Natural killer cell (primary cell): Measurements from ENCODE around the gene NEAT1. TPM values are rescaled to one million over a fixed set of nuclear protein-coding genes. Genes with fewer than 3 reads are reported as not detected.

Experiments used
- ATAC-seq, 3 donors: fragments of 150-1000 bp in 2 of 3; fragments of 200-7000 bp in 1 of 3; cut with Tn5 transposase; 1 replicate in 1 of 3; 2 replicates in 2 of 3; pipeline ENCODE4 v1.10.0; 2021; ENCODE audit warnings: mild to moderate bottlenecking in 2 of 3, moderate library complexity in 2 of 3
- DNase-seq, 2 donors: peaks; one replicate each; pipeline versions ENCODE4 v3.0.0 to v3.0.0-alpha.2; 2013 to 2021; ENCODE audit warnings: mixed read lengths in 1 of 2
- H3K27ac ChIP-seq: one replicate; pipeline ENCODE4 v1.5.1; 2013; ENCODE audit warnings: mild to moderate bottlenecking, low read length
- H3K27me3 ChIP-seq: one replicate; pipeline ENCODE4 v1.6.1; 2013; ENCODE audit warnings: low read length; ENCODE audit not compliant: control insufficient read depth, insufficient read depth
- H3K36me3 ChIP-seq: one replicate; pipeline ENCODE4 v1.6.1; 2013; ENCODE audit warnings: low read length; ENCODE audit not compliant: control insufficient read depth, insufficient read depth
- H3K4me1 ChIP-seq: one replicate; pipeline ENCODE4 v1.6.1; 2013; ENCODE audit warnings: low read length; ENCODE audit not compliant: control insufficient read depth, insufficient read depth
- H3K4me3 ChIP-seq: one replicate; pipeline ENCODE4 v1.5.1; 2013; ENCODE audit warnings: low read length
- H3K9me3 ChIP-seq: one replicate; pipeline ENCODE4 v1.6.1; 2013; ENCODE audit warnings: low read length; ENCODE audit not compliant: control insufficient read depth, insufficient read depth
- H3K27ac Mint-ChIP-seq, 2 donors: one replicate each; pipeline ENCODE4 v1.8.0; 2022; ENCODE audit warnings: mild to moderate bottlenecking in 2 of 2, mixed read lengths in 2 of 2, moderate library complexity in 1 of 2
- H3K27me3 Mint-ChIP-seq, 2 donors: one replicate each; pipeline ENCODE4 v1.8.0; 2022; ENCODE audit warnings: low read depth in 2 of 2, mixed read lengths in 2 of 2
- H3K36me3 Mint-ChIP-seq: one replicate; pipeline ENCODE4 v1.8.0; 2022; ENCODE audit warnings: mixed read lengths
- H3K4me1 Mint-ChIP-seq, 2 donors: one replicate each; pipeline ENCODE4 v1.8.0; 2022; ENCODE audit warnings: mixed read lengths in 2 of 2
- H3K4me3 Mint-ChIP-seq: one replicate; pipeline ENCODE4 v1.8.0; 2022; ENCODE audit warnings: mild to moderate bottlenecking, moderate library complexity, mixed read lengths
- H3K9me3 Mint-ChIP-seq, 2 donors: one replicate each; pipeline ENCODE4 v1.8.0; 2022; ENCODE audit warnings: mixed read lengths in 2 of 2
- CTCF ChIP-seq: fragments of 200-600 bp; IDR thresholded peaks from one replicate; pipeline ENCODE4 v1.8.0; 2022; ENCODE audit warnings: antibody characterized with exemption
- WGBS: methylation state at CpG from one replicate; pipeline ENCODE4 v1.1.7; 2013; ENCODE audit warnings: missing lambda C conversion rate; ENCODE audit not compliant: insufficient coverage; 5-methylcytosine and 5-hydroxymethylcytosine counted together
- intact Hi-C: fragments of 100-400 bp; cut with micrococcal nuclease; formaldehyde crosslinking; loops from one replicate; pipeline ENCODE4 v1.14.2; 2022
- total RNA-seq, 4 donors: library from RNA; stranded (reverse); fragments of 120-200 nt in 1 of 4; gene quantifications; one replicate each; pipeline versions ENCODE4 v1.2.3 to v1.2.4, GENCODE V29; 2013 to 2022

NEAT1 gene
- total RNA-seq, 3 donors from 2014 or later (not counting 1 experiment from before 2014, with no cell fraction given) = 1,031 to 1,768 (median 1,493) TPM

GRCh38 chr11:65403607-65404121 is 18.9 kb upstream of the NEAT1 start:
- Histone ChIP-seq H3K4me3 (no peak overlapping the region), H3K27me3 (no peaks in the 10 kb centered on the region), H3K9me3 (no peaks in the 10 kb centered on the region), H3K27ac (peak overlapping the region; percentile 46), H3K36me3 (peaks cover 49% of the 10 kb centered on the region), H3K4me1 (peaks cover 14% of the 10 kb centered on the region)
- TF ChIP-seq CTCF = no peak
- H3K27me3 Mint-ChIP-seq = no peaks in the 10 kb centered on the region
- intact Hi-C loops = no loop called here
- ATAC-seq (peak in 1 of 3 donors; percentile 68), DNase-seq (no peak)
- peaks cover 6% of the 10 kb centered on the region for H3K36me3 Mint-ChIP-seq
- WGBS = 39% methylated on average over 12 of the region's 12 CpGs
- no peaks in the 10 kb centered on the region for H3K4me1 Mint-ChIP-seq
- H3K9me3 Mint-ChIP-seq = no peaks in the 10 kb centered on the region
- H3K4me3 Mint-ChIP-seq = no peak overlapping the region
- H3K27ac Mint-ChIP-seq = no peak overlapping the region

GRCh38 chr11:65404210-65404609 is 18.4 kb upstream of the NEAT1 start:
- intact Hi-C loops = no loop called here
- no peak for TF ChIP-seq CTCF
- Mint-ChIP-seq H3K4me3 (no peak overlapping the region), H3K9me3 (no peaks in the 10 kb centered on the region), H3K27me3 (no peaks in the 10 kb centered on the region), H3K27ac (no peak overlapping the region), H3K36me3 (peaks cover 6% of the 10 kb centered on the region), H3K4me1 (no peaks in the 10 kb centered on the region)
- Histone ChIP-seq H3K4me3 (no peak overlapping the region), H3K9me3 (no peaks in the 10 kb centered on the region), H3K27ac (peak overlapping the region; percentile 5), H3K27me3 (no peaks in the 10 kb centered on the region), H3K36me3 (peaks cover 53% of the 10 kb centered on the region), H3K4me1 (peaks cover 14% of the 10 kb centered on the region)
- DNase-seq (no peak), ATAC-seq (no peak)
- WGBS = 58% methylated on average over 13 of the region's 13 CpGs

- TF ChIP-seq CTCF = no peak
- no peak for ATAC-seq
- Mint-ChIP-seq H3K9me3 (no peaks in the 10 kb centered on the region), H3K27me3 (no peaks in the 10 kb centered on the region), H3K4me3 (no peak overlapping the region), H3K27ac (no peak overlapping the region), H3K36me3 (peaks cover 6% of the 10 kb centered on the region), H3K4me1 (no peaks in the 10 kb centered on the region)
- Histone ChIP-seq H3K36me3 (peaks cover 53% of the 10 kb centered on the region), H3K4me1 (peaks cover 14% of the 10 kb centered on the region), H3K27me3 (no peaks in the 10 kb centered on the region), H3K4me3 (no peak overlapping the region), H3K27ac (no peak overlapping the region), H3K9me3 (no peaks in the 10 kb centered on the region)
- intact Hi-C loops = no loop called here
- 89% methylated on average over 24 of the region's 24 CpGs for WGBS
- no peak for DNase-seq
These were observed 17.8 kb upstream of the NEAT1 start for GRCh38 chr11:65404638-65405339.
